GM12892 (cell line): ENCODE measurements around the gene TMEM165.

Experiments used
- DNase-seq: peaks from one replicate; pipeline ENCODE4 v3.0.0; 2011; ENCODE audit not compliant: insufficient read length
- FAIRE-seq: peaks from 2 replicates; lab custom pipeline; 2011; peaks lifted over from hg19 to GRCh38; lab: Jason Lieb, UNC
- POLR2A ChIP-seq: IDR thresholded peaks from 2 replicates; pipeline ENCODE4 v1.6.1; 2011; ENCODE audit warnings: low read depth, low read length, control low read depth
- POLR2AphosphoS5 ChIP-seq: IDR thresholded peaks from 2 replicates; pipeline ENCODE4 v1.6.1; 2011; ENCODE audit warnings: low read depth, low read length, control low read depth
- TAF1 ChIP-seq: IDR thresholded peaks from 2 replicates; pipeline ENCODE4 v1.6.1; 2011; ENCODE audit warnings: low read depth, mild to moderate bottlenecking, control low read depth, low read length, borderline replicate concordance

The TMEM165 gene

GRCh38 chr4:55446578-55446922 is 50.8 kb downstream of the TMEM165 start:
- TF ChIP-seq POLR2A (no peak), POLR2AphosphoS5 (no peak), TAF1 (no peak)
- FAIRE-seq = no peak
- no peak for DNase-seq

DNA sequence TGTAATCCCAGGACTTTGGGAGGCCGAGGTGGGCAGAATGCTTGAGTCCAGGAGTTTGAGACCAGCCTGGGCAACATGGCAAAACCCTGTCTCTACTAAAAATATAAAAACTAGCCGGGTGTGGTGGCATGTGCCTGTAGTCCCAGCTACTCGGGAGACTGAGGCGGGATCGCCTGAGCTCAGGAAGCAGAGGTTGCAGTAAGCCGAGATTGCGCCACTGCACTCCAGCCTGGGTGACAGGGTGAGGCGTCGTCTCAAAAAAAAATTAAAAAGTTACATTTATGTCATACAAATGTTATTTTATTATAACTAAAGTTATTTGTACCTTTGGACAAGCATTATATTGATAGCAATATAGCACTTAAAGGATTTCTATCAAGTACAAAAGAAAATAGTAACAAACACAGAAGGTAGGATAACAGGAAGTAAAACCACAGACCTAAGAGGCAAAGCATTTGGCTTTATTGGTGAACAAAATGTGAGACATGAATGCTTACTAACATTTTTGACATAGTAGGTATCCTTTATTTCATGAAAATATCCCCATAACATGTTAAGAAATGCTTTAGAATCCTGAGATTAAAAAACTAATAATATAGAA is 51.5 kb downstream of the TMEM165 start:
- TF ChIP-seq TAF1 (no peak), POLR2A (no peak), POLR2AphosphoS5 (no peak)
- FAIRE-seq = no peak

GRCh38 chr4:55447831-55448230 is 52.1 kb downstream of the TMEM165 start:
- no peak for TF ChIP-seq TAF1
- TF ChIP-seq POLR2AphosphoS5 = no peak
- TF ChIP-seq POLR2A = no peak
- FAIRE-seq (no peak), DNase-seq (no peak)

More for the DNA sequence above, 51.5 kb downstream of the TMEM165 start:
- no peak for DNase-seq

GRCh38 chr4:55450566-55450965 is 54.8 kb downstream of the TMEM165 start:
- FAIRE-seq (no peak), DNase-seq (no peak)
- no peak for TF ChIP-seq TAF1
- no peak for TF ChIP-seq POLR2A
- TF ChIP-seq POLR2AphosphoS5 = no peak

DNA sequence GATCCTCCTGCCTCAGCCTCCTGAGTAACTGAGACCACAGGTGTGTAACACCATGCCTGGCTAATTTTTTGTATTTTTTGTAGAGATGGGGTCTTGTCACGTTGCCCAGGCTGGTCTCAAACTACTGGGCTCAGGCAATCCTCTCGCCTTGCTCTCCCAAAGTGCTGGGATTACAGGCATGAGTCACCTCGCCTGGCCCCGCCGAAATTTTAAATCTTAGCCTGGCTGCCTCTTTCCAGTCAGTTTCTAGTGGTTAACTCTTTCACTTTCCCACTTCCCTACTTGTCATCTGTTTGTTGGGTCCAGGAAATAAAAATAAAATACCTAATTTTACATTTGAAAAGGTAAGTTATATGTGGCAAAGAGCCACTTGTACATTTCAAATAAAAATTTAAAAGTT is 62.4 kb downstream of the TMEM165 start:
- TF ChIP-seq POLR2AphosphoS5 = no peak
- TF ChIP-seq POLR2A = no peak
- TF ChIP-seq TAF1 = no peak
- DNase-seq (no peak), FAIRE-seq (no peak)

- DNase-seq (no peak), FAIRE-seq (no peak)
- TF ChIP-seq POLR2AphosphoS5 = no peak
- TF ChIP-seq POLR2A = no peak
- no peak for TF ChIP-seq TAF1
Observed at GRCh38 chr4:55458611-55459010, 62.9 kb downstream of the TMEM165 start.

GRCh38 chr4:55466001-55466400 is 70.2 kb downstream of the TMEM165 start:
- TF ChIP-seq POLR2A (no peak), TAF1 (no peak), POLR2AphosphoS5 (no peak)
- FAIRE-seq = no peak

GRCh38 chr4:55468724-55469123 is 73.0 kb downstream of the TMEM165 start:
- DNase-seq = no peak
- TF ChIP-seq TAF1 = no peak
- TF ChIP-seq POLR2AphosphoS5 = no peak
- TF ChIP-seq POLR2A = no peak
- FAIRE-seq = no peak

More at GRCh38 chr4:55466001-55466400, 70.2 kb downstream of the TMEM165 start:
- no peak for DNase-seq

GRCh38 chr4:55469979-55470378 is 74.2 kb downstream of the TMEM165 start:
- DNase-seq = no peak
- no peak for FAIRE-seq
- TF ChIP-seq POLR2A (no peak), POLR2AphosphoS5 (no peak), TAF1 (no peak)
